ENCODE data around the gene OR10AG1.

Gene OR10AG1, protein sequence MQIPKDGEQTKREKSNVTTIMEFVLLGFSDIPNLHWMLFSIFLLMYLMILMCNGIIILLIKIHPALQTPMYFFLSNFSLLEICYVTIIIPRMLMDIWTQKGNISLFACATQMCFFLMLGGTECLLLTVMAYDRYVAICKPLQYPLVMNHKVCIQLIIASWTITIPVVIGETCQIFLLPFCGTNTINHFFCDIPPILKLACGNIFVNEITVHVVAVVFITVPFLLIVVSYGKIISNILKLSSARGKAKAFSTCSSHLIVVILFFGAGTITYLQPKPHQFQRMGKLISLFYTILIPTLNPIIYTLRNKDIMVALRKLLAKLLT

DNA sequence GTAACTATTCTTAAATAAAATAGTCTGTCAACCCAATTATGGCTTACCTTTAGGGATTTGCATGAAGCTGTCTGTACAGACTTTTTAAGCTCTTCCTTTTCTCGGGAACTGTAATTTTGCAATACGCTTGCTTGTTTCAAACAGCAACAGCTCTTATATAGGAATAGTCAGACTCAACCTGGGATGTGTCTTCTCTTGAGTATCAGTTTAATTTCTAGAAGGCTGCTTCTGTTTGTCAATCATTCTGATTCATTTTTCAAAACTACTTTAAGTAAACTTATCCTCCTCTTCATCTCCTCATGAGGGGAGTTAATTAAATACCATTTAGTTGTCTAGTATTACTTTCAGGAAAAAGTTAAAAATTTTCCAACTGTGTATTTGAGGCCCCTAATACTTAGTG lies at the start of gene OR10AG1:
TSS of gene OR10AG1 (minus strand) at position 101 of the 400 bp plus-strand sequence. CDS start at position 63, 38 bp downstream.
- DNase-seq: no peak

DNA sequence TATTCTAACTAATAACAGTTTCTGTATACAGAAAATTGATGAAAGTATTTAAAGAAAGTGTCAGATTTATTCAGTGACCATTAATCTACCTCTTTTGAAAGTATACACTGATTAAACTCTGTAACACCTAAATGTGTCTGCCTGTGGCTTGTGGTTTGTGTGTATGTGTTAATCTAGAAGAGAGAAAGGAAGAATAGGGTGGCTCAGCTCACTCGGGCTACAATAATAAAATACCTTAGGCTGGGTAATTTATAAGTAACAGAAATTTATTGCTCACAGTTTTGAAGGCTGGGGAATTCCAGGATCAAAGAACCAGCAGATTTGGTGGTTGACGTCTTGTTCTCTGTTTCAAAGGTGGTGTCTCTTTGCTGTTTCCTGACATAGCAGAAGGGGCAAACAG lies 44.1 kb upstream of the OR10AG1 start:
- DNase-seq: no peak

DNA sequence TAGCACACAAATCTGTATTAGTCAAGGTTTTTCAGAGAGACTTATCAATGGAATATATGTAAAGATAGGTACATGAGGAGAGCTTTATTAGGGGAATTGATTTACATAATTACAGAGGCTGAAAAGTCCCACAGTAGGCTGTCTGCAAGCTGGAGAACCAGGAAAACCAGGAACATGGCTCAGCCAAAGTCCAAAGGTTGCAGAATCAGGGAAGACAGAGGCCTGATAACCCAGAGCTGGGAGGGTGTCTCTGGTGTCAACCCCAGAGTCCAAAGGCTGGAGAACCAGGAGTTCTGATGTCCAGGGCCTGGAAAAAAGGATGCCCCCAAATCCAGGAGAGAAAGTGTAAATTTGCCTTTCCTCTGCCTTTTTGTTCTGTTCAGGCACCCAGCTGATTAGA lies 41.0 kb upstream of the OR10AG1 start:
- DNase-seq: no peak

DNA sequence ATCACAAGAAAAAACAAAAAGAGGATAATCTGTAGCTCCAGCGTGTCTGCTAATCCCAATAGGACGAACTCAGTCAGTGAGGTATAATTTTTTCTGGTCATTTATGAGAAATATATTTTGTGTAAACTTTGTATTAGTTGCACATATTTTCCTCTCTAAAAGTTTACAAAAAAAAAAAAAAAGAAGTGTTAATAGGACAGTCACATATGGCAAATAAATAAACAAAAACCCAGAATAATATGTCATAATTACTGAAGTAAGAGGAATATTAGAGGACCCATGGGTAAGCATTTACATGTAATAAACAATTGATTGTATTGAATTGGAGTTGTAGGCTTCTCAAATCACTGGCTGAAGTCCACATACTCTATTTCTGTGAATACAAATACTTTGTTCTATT lies 24.8 kb upstream of the OR10AG1 start, which contains the start of gene OR5F1:
TSS of gene OR5F1 (minus strand) at position 101 of the 400 bp plus-strand sequence. CDS start at position 101, 0 bp downstream.
- DNase-seq: no peak

DNA sequence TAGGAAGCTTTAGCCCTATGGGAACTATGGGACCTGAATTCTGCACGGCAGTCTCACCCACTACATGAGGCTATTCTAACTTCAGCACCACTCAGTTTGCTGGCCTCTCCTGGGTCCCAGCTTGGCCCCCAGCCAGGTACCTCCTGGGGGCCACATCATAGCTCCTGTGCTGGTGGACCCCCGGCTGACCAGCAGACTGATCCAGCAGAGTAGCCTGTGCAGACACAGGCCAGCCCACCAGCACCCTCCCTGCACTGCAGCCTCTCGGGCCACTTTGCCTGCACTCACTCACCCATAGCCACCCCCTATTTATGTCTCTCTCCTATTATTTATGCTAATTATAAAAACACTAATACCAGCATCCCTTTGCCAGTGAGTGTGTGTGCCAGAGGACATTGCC lies 1.2 kb upstream of the OR10AG1 start:
- DNase-seq: no peak

DNA sequence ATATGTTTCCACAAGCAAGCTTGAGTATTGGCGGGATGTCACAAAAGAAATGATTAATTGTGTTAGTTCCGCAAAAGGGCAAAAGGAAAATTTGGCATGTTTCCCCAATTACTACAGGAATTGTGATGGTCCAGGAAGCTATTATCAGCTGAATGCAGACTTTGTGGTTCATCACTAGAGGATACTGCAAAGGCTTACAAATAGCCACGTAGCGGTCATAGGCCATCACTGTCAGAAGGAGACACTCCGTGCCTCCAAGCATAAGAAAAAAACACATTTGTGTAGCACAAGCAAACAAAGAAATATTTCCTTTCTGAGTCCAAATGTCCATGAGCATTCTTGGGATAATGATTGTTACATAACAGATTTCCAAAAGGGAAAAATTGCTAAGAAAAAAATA lies 1.8 kb downstream of the OR10AG1 start:
- no peak for DNase-seq

DNA sequence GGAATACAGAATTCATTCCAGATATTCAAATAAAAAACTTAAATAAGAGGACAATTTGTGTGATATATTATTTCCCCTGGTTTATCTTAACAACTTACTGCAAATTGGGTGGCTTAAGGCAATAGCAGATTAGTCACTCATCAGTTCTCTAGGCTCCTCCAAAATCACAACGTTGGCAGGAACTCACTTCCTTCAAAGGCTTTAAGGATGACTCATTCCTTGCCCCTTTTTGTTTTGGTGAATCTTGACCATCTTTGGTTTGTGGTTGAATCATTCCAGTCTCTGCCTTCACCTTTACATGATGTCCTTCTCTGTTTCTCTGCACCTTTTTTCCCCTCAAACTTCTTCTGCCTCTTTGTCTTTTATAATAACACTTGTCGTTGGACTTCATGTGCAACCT lies 3.4 kb downstream of the OR10AG1 start:
- DNase-seq: no peak

DNA sequence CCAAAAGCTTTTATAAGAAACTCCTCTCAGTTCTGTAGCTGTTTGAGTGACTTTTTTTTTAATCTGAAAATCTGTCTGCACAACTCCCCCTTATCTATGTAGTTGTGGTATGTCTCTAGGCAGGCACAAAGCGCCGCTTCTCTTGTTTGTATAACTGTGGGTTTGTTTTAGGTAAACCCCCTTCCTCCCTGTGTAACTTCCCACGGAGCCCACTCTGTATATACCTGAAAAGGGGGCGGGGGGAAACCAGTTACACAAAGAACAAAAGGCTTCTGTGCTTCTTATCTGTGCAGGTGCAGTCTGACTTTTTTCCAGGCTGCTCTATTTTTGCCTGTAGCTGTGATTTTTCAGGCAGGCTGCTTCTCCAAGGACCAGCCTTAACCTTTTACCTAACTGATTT lies 13.2 kb downstream of the OR10AG1 start:
- DNase-seq: no peak

DNA sequence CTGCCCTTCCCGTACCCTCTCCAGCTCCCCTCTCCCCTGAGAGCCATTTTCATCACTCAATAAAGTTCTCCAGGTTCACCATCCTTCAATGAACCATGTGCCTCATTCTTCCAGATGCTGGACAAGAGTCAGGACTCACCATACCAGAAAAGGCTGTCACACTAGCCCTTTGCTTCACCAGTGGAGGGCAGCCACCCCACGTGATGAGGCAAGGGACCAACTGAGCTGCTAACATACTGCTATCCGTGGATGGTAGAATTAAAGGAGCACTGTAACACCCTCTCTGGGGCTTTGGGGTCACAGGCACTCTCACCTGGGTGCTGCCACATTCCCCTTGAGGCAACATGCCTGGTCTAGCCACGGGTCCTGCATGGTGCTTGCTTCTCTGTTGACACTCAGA lies 20.4 kb downstream of the OR10AG1 start:
- no peak for DNase-seq

DNA sequence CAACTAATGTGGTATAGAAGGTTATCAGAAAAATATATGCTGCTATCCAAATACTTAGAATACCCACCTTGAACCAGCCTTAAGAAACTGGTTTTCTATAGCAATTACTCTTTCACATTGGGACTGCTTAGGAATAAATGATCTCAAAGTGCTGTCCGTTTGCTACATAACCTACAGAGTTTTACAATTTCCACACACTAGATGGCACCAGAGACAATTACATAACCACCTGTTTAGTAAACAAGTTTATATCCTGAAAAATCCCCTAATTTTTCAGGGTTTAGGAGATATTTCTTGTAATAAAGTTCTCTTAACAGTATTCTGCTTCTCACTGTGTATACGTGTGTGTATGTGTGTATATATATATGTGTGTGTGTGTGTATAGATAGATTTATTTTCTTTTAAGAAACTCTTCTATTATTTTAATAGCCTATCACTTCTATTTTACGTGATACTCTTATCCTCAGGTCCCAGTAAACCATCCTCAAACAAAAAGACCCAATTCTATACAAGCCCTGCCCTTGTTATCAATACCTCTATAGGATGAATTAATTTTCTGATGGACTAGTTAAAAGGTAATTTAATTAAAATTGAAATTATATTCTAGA lies 26.9 kb downstream of the OR10AG1 start:
- DNase-seq: peak in 2 of 51 donors; percentile 2 to 27

DNA sequence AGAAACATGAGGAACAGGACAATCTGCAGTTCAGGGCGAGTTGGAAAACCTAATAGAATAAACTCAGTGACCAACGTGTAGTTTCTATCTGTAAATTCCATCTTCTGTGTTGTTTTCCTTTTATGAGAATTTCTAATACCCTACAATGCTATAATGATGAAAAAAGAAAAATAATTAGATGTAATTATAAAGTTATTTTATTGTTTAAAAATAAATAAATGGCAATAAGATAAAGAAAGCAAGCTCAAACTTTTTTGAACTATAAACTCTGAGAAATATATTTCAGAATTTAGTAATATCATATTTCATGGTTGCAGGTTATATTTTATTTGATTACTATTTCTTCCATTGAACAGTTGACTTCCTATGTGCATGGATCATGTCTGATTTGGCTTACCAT lies 33.4 kb downstream of the OR10AG1 start, which contains the start of gene OR5I1:
TSS of gene OR5I1 (minus strand) at position 101 of the 400 bp plus-strand sequence. CDS start at position 101, 0 bp downstream.
- no peak for DNase-seq

DNA sequence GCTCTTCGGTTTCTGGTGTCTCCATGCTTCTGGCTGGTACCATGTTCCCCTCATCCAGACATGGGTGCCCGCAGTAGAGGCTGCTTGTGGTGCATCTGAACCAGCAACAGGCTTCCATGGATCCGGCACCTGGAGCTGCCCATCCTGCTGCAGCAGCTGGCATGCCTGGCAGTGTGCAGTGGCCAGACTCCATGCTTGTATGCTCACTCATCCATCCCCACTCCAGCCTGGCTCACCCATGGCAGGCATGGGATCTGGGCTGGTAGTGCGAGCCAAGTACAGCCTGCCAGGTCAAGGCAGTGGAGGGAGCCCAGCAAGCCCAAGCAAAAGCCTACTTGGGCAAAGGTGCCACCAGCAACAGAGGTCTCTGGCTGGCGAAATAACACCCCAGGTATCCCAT lies 49.2 kb downstream of the OR10AG1 start:
- no peak for DNase-seq

Measured in hypothalamus (tissue), 51 donors.